Peyer's patch (tissue), 4 donors: Measurements from ENCODE around the gene TMEM9.

Experiments used
- POLR2A ChIP-seq, 2 donors: fragments of 450-650 bp; IDR thresholded peaks; one replicate each; pipeline ENCODE4 v1.5.1; 2017; ENCODE audit warnings: antibody characterized with exemption in 2 of 2, mild to moderate bottlenecking in 2 of 2, moderate library complexity in 2 of 2
- TF ChIP-seq, protein P1 (sequence below), 6 experiments: fragments of 450-650 bp in 4 of 6; fragments of 200-600 bp in 2 of 6; sonication (generic) in 1 of 6; IDR thresholded peaks; one replicate each; pipeline ENCODE4 v1.5.1; 2017 to 2019; ENCODE audit warnings: antibody characterized with exemption in 6 of 6, mild to moderate bottlenecking in 3 of 6, moderate library complexity in 1 of 6

DNA sequence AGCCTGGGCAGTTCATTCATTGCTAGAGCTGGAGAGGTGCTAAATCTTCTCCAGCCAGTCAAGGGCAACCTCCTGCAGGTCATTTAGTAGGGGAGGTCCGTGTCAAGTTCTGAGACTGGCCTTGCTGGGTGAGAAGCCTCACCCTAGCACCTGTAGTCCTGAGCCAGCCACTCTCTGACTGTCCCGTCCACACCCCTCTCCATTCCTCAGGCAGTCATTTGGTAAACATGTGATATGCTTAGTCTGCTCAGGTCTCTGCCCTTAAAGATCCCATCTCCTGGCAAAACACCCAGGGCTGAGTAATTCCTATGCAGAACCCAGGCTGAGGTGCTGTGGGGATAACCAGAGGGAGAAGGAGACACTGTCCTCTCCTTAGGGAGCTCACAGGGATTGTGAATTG is 22.7 kb upstream of the TMEM9 start:
- TF ChIP-seq POLR2A (IDR thresholded peaks at IDR 0.05) = no peak
- TF ChIP-seq, protein P1, sequence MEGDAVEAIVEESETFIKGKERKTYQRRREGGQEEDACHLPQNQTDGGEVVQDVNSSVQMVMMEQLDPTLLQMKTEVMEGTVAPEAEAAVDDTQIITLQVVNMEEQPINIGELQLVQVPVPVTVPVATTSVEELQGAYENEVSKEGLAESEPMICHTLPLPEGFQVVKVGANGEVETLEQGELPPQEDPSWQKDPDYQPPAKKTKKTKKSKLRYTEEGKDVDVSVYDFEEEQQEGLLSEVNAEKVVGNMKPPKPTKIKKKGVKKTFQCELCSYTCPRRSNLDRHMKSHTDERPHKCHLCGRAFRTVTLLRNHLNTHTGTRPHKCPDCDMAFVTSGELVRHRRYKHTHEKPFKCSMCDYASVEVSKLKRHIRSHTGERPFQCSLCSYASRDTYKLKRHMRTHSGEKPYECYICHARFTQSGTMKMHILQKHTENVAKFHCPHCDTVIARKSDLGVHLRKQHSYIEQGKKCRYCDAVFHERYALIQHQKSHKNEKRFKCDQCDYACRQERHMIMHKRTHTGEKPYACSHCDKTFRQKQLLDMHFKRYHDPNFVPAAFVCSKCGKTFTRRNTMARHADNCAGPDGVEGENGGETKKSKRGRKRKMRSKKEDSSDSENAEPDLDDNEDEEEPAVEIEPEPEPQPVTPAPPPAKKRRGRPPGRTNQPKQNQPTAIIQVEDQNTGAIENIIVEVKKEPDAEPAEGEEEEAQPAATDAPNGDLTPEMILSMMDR (IDR thresholded peaks at IDR 0.05) = no peak
